ENCODE data around the gene RALB.
"Not testable (repeated sequence)": the region's sequence is repeated elsewhere in the genome, so short reads cannot be mapped to it uniquely, and the experiment has no call there.

Gene RALB

DNA sequence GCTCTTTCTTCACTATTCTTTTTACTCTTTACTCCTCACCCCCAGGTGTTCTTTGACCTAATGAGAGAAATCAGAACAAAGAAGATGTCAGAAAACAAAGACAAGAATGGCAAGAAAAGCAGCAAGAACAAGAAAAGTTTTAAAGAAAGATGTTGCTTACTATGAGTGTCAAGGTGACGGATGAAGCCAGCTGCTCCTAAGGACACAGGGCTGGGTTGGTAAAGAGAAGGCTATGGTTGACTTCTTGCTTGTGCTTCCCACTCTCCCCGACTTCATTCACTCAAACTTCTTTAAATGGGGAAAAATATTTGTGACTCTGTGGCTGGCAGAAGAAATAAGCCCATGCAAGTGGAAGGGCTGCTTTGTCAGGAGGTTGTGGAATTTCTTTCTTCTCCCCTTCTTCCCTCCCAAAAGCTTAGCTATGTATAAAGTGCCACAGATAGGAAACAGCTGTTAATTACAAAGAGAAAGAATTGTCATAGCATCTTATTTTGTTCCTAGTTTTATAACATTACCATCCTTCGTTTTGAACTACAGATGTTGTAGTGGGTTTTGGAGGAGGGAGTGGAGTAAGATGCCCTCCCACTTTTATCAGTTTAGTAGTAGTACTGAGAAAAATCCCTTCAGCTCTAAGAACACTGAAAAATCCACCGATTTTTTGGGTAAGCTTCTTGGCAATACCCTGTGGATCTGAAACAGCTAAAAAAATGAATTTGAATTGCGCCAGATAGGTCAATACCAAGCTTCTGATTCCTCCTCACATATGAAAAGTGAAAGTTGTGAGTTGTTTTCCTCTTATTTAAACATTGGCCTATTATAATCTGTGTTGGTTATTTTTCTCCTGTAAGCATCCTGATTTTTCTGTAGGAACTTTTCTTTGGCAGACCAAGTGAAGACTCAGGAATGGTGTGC, 40.7 kb downstream of the RALB start:
- DNase-seq (ENCODE audit: low read depth) = no peak

GRCh38 chr2:120294008-120294340, 41.3 kb downstream of the RALB start:
- no peak for DNase-seq (ENCODE audit: low read depth)

DNA sequence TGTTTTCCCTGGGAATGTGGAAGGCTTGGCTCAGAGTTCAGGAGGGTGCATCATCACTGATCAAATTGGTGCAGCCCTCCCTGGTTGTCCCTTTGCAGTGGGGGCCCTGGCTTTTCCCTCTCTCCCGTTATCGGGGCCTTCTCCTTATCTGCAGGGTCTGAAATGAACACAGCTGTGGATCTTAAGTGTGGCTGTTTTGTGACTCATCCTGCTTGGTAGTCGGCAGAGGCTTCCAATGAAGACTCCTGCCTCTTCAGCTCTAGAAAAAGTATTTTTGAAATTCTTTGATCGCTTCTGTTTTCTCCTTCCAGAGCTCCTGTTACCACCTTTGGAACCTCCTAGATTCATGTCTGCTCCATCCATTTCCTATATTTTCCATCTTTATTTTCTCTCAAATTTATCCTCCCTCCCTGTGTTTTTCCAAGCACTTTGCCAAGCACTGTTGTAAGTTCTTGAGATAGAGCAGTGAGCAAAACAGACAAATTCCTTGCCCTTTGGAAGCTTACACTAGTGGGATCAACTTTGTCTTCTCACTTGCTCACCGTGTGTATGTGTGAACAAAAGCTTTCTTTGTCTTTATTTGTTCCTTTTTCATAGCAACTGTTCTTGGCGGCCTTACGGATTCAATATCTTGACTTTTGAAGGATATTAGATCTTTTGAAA, 45.7 kb downstream of the RALB start:
- no peak for DNase-seq (ENCODE audit: low read depth)

DNA sequence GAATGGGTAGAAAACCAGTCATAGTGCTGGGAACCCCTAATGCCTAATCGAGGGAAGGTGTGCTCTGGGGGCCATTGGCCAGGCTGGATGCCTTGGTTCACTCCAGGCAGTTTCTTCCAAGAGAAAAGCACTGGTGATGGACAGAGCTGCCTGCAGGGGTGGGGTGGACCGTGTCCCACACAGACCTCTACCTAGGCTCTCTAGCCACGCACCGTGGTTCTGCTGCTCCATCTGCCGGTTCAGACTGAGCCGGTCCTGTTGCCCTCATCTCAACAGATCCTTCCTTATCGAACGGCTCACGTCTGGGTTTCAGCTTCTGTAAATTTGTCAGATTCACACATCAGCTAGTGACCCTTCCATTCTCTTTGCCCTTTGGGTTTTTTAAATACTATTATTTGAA, 46.4 kb downstream of the RALB start:
- no peak for DNase-seq (ENCODE audit: low read depth)

GRCh38 chr2:120299561-120299960, 46.9 kb downstream of the RALB start:
- DNase-seq (ENCODE audit: low read depth) = no peak

DNA sequence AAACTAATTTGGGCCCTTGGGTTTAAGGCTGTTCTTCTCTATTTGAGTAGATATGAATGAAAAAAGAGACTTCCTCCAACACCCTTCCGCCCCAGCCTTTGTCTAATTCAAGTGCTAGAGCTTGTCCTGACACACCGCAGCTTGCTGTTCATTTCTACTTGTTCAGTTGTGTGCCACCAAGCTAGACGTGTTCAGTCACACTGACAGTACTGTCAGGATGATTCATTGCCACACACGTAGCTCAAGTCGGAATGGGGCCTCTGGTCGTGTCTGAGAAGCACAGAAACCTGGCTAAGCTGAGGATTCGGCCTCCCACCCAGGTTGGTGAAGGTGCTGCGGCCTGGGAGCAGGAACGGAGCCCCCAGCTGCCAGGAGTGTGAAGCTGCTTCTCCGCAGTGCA, 47.7 kb downstream of the RALB start:
- no peak for DNase-seq (ENCODE audit: low read depth)

DNA sequence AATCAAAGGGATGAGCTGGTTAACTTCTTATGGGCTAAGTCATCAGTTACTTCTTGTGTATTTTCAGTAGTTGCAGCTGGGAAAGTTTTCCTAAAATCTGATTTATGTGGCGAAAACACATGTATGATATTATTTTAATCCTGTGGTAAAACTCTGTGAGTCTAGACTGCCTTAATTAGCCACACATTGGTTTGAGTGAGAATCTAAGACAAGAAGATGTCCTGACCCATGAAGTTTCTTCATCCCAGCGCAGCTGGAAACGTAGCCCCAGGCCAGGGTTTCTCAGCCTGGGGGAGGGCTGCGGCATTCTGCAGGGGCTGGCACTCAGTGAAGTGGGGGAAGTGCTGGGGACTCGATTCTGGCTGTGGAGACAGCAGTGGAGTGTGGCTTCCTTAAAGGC, 48.6 kb downstream of the RALB start:
- DNase-seq (ENCODE audit: low read depth) = no peak

GRCh38 chr2:120302301-120302700, 49.6 kb downstream of the RALB start:
- no peak for DNase-seq (ENCODE audit: low read depth)

DNA sequence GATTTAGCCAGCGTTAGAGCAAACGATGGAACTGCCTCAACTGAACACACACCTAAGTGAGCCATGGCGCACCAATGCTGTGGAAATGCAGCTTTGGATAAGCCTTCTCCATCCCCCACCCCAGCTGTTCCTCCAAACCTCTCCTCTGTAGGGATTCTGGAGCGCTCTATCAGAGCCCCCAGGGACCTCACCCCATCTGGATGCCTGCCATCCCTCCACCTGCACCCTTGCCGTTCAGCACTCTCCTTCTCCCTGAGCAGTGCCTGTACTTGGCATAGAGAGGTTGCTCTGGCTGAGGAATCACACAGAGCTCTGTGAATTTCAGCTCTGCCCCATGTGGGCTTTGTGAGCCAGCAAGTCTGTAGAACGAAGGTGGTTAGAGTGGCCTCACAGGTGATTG, 50.5 kb downstream of the RALB start:
- no peak for DNase-seq (ENCODE audit: low read depth)

DNA sequence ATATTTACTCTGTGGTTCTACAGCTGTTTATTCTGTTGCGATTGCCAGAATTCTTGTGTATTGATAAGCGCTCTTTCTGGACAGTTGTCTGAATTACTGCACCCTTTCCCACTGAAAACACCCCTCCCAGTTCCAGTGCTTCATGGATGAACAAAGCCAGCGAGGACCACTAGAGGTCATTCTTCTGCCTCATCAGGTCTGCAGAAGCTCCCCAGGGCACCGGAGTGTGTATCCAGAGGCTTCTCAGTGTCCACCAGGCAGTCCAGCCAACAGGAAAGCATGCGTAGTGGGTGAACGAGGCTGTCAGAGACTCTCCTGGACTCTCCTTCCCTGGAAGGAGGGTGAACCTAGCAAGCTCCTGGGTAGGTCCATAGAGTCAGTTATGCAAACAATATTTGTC, 52.6 kb downstream of the RALB start:
- no peak for DNase-seq (ENCODE audit: low read depth)

GRCh38 chr2:120305937-120306490, 53.4 kb downstream of the RALB start:
- DNase-seq (ENCODE audit: low read depth) = no peak

DNA sequence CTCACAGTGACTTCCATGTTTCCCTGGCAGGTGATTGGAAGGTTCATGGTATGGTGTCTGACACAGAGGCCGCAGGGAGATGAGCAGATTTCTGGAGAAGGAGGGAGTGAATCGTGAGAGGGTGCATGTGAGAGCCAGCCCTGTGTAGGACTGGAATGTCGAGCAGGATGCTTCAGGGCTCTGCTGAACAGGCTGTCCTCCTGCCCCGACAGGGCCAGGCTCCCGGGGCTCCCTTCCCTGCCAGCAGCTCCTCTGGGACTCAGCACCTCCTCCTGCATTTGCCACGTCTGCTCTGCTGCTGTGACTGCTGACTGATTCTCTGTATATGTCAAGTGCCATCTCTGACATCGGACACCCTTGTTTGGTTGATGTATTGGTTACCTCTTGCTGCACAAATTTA, 54.8 kb downstream of the RALB start:
- DNase-seq (ENCODE audit: low read depth) = no peak

GRCh38 chr2:120308038-120308910, 55.6 kb downstream of the RALB start:
- no peak for DNase-seq (ENCODE audit: low read depth)

DNA sequence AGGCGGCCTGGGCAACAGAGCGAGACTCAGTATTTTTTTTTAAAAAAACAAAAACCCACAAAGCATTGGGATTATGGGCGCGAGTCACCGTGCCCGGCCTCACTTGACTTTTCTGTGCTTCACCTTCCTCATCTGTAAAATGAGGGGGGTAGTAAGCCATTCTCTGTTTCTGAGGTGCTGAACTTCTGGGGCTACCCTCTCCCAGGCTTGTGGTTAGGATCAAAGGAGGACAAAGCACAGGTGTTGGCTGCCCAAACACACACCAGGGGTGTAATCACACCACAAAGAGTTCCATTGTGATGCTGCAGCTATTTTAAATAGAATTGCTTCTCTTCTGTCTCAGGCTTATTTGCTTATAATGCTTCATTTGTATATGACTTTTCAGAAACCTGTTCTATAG, 57.5 kb downstream of the RALB start:
- DNase-seq (ENCODE audit: low read depth) = no peak

GRCh38 chr2:120310841-120311240, 58.2 kb downstream of the RALB start:
- DNase-seq (ENCODE audit: low read depth) = not testable (repeated sequence)

DNA sequence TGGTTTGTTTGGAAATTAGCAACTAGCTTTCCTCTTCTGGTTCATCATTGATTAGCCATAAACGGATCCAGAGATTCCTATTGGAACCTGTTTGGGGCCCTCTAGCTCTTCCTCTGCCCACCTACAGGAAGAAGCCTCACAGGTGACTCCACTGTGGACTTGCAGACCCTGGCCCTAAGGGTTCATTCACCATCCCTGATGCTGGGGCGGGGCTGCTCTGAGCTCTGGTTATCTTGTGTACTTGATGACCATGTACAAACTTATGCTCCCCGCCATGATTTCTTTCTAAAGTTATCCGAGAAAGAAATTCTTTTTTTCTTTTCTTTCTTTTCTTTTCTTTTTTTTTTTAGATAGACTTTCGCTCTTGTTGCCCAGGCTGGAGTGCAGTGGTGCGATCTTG, 59.4 kb downstream of the RALB start:
- no peak for DNase-seq (ENCODE audit: low read depth)

- peak; percentile 14 for DNase-seq (ENCODE audit: low read depth)
Observed at GRCh38 chr2:120312860-120313694, 60.4 kb downstream of the RALB start.

- no peak for DNase-seq (ENCODE audit: low read depth)
Observed at GRCh38 chr2:120313695-120314615, 61.3 kb downstream of the RALB start.

GRCh38 chr2:120314690-120315366, 62.2 kb downstream of the RALB start:
- no peak for DNase-seq (ENCODE audit: low read depth)
